Keratinocyte (primary cell): ENCODE measurements around the gene CRIP3. TPM values are rescaled to one million over a fixed set of nuclear protein-coding genes. Genes with fewer than 3 reads are reported as not detected.

Experiments used
- DNase-seq: peaks from one replicate; pipeline ENCODE4 v3.0.0-alpha.2; 2011; ENCODE audit warnings: low read depth, missing footprints, low spot score
- FAIRE-seq: peaks from 2 replicates; lab custom pipeline; 2011; peaks lifted over from hg19 to GRCh38; lab: Jason Lieb, UNC
- H2AFZ ChIP-seq: 2 replicates; pipeline ENCODE4 v1.6.0; 2012; ENCODE audit warnings: low read length, control low read depth, inconsistent platforms; ENCODE audit not compliant: control insufficient read depth
- H3K27ac ChIP-seq: 2 replicates; pipeline ENCODE4 v1.5.1; 2011; ENCODE audit warnings: low read length; ENCODE audit not compliant: control insufficient read depth, insufficient read depth
- H3K27me3 ChIP-seq: 3 replicates; pipeline ENCODE4 v1.6.0; 2011; ENCODE audit warnings: low read length; ENCODE audit not compliant: control insufficient read depth, insufficient read depth; ENCODE audit errors: extremely low read depth
- H3K36me3 ChIP-seq, 2 experiments: 2 replicates in 1 of 2; 3 replicates in 1 of 2; pipeline ENCODE4 v1.5.1; 2011; ENCODE audit warnings: low read length in 2 of 2, mild to moderate bottlenecking in 1 of 2; ENCODE audit not compliant: control insufficient read depth in 2 of 2, insufficient read depth in 2 of 2; ENCODE audit errors: extremely low read depth in 1 of 2
- H3K4me1 ChIP-seq: 3 replicates; pipeline ENCODE4 v1.5.1; 2011; ENCODE audit warnings: low read length; ENCODE audit not compliant: control insufficient read depth, insufficient read depth; ENCODE audit errors: extremely low read depth
- H3K4me2 ChIP-seq: 3 replicates; pipeline ENCODE4 v1.6.0; 2011; ENCODE audit warnings: low read depth, low read length; ENCODE audit not compliant: control insufficient read depth, insufficient read depth; ENCODE audit errors: extremely low read depth
- H3K4me3 ChIP-seq, 3 experiments: fragments of 200-600 bp in 1 of 3; sonication (generic) in 1 of 3; 2 replicates in 2 of 3; 3 replicates in 1 of 3; pipeline ENCODE4 v1.5.1; 2011 to 2016; ENCODE audit warnings: low read length in 3 of 3, mild to moderate bottlenecking in 3 of 3, control low read depth in 2 of 3, inconsistent platforms in 1 of 3, low read depth in 1 of 3, mixed read lengths in 1 of 3, mixed run types in 1 of 3, moderate library complexity in 1 of 3; ENCODE audit not compliant: control insufficient read depth in 2 of 3, insufficient read depth in 2 of 3; ENCODE audit errors: extremely low read depth in 1 of 3
- H3K79me2 ChIP-seq: 2 replicates; pipeline ENCODE4 v1.6.0; 2012; ENCODE audit warnings: low read length; ENCODE audit not compliant: control insufficient read depth, insufficient read depth
- H3K9ac ChIP-seq: 3 replicates; pipeline ENCODE4 v1.6.0; 2011; ENCODE audit warnings: low read length; ENCODE audit not compliant: control insufficient read depth, insufficient read depth; ENCODE audit errors: extremely low read depth
- H3K9me1 ChIP-seq: 3 replicates; pipeline ENCODE4 v1.6.0; 2011; ENCODE audit warnings: low read length; ENCODE audit not compliant: control insufficient read depth, insufficient read depth; ENCODE audit errors: extremely low read depth
- H3K9me3 ChIP-seq: 2 replicates; pipeline ENCODE4 v1.5.1; 2012; ENCODE audit warnings: low read depth, low read length; ENCODE audit not compliant: control insufficient read depth
- H4K20me1 ChIP-seq: 3 replicates; pipeline ENCODE4 v1.6.0; 2011; ENCODE audit warnings: low read length; ENCODE audit not compliant: control insufficient read depth, insufficient read depth; ENCODE audit errors: extremely low read depth
- CTCF ChIP-seq, 3 experiments: IDR thresholded peaks in 1 of 3; conservative IDR thresholded peaks in 1 of 3; optimal IDR thresholded peaks in 1 of 3; 2 replicates in 2 of 3; 3 replicates in 1 of 3; pipeline versions ENCODE3 to v1.5.1; 2011; ENCODE audit warnings: low read length in 3 of 3, mild to moderate bottlenecking in 3 of 3, moderate library complexity in 2 of 3, control low read depth in 1 of 3, inconsistent platforms in 1 of 3; ENCODE audit not compliant: insufficient read depth in 2 of 3; ENCODE audit errors: extremely low read depth in 1 of 3
- EZH2 ChIP-seq: IDR thresholded peaks from one replicate; pipeline ENCODE4 v1.6.1; 2012; ENCODE audit warnings: inconsistent platforms, mild to moderate bottlenecking, low read length, moderate library complexity
- dilution Hi-C: fragments of 300-500 bp; cut with MboI; formaldehyde crosslinking; loops from one replicate; pipeline ENCODE4 v1.7.0; 2020; ENCODE audit warnings: low sequenced_read_pairs; ENCODE audit not compliant: extremely low pct_ligation_motif_present
- polyA plus RNA-seq, 5 experiments: library from polyadenylated mRNA; depleted of rRNA in 3 of 5; stranded (reverse) in 3 of 5; stranded (forward) in 1 of 5; unstranded in 1 of 5; fragments of >200 nt; gene quantifications; 1 replicate in 1 of 5; 2 replicates in 3 of 5; 3 replicates in 1 of 5; pipeline versions ENCODE4 v1.2.1 to v1.2.3, GENCODE V29; 2011 to 2012; ENCODE audit warnings: missing spikeins in 2 of 5, low read depth in 1 of 5, low replicate concordance in 1 of 5

The CRIP3 gene
- polyA plus RNA-seq, 1 donor (not counting 4 experiments of a cell fraction or from before 2014, with no cell fraction given), result 0.26 TPM

- H3K36me3 ChIP-seq, result no peaks in the 10 kb centered on the region
- DNase-seq, result no peak
These were observed 16.3 kb downstream of the CRIP3 start for GRCh38 chr6:43292341-43292740.

GRCh38 chr6:43291708-43292107, 16.9 kb downstream of the CRIP3 start:
- Histone ChIP-seq H2AFZ (no peak overlapping the region), H3K4me3 (no peak overlapping the region), H3K9ac (no peak overlapping the region), H3K36me3 (no peaks in the 10 kb centered on the region), H3K4me2 (no peak overlapping the region), H3K27me3 (peaks cover 13% of the 10 kb centered on the region), H3K4me1 (no peaks in the 10 kb centered on the region), H3K9me3 (no peaks in the 10 kb centered on the region), H3K27ac (no peak overlapping the region), H3K79me2 (no peaks in the 10 kb centered on the region), H3K9me1 (no peaks in the 10 kb centered on the region), H4K20me1 (no peaks in the 10 kb centered on the region)
- no peak for TF ChIP-seq EZH2
- TF ChIP-seq CTCF (optimal IDR thresholded peaks at IDR 0.05 in 1 of 3, IDR thresholded peaks at IDR 0.05 in 1 of 3, conservative IDR thresholded peaks at IDR 0.05 in 1 of 3; ENCODE audit: extremely low read depth in 1 of 3, insufficient read depth in 2 of 3, low read length in 3 of 3), result no peak
- DNase-seq (no peak), FAIRE-seq (no peak)
- dilution Hi-C loops, result no loop called here

More at GRCh38 chr6:43292341-43292740, 16.3 kb downstream of the CRIP3 start:
- H2AFZ ChIP-seq, result no peak overlapping the region
- no peaks in the 10 kb centered on the region for H3K9me1 ChIP-seq
- no peak overlapping the region for H3K4me2 ChIP-seq
- H3K79me2 ChIP-seq, result no peaks in the 10 kb centered on the region
- no peak overlapping the region for H3K27ac ChIP-seq
- no peak overlapping the region for H3K4me3 ChIP-seq
- H3K9ac ChIP-seq, result no peak overlapping the region
- no peaks in the 10 kb centered on the region for H4K20me1 ChIP-seq
- TF ChIP-seq EZH2 (no peak), CTCF (optimal IDR thresholded peaks at IDR 0.05 in 1 of 3, IDR thresholded peaks at IDR 0.05 in 1 of 3, conservative IDR thresholded peaks at IDR 0.05 in 1 of 3; ENCODE audit: extremely low read depth in 1 of 3, insufficient read depth in 2 of 3, low read length in 3 of 3) (no peak)
- no peaks in the 10 kb centered on the region for H3K9me3 ChIP-seq
- peaks cover 12% of the 10 kb centered on the region for H3K27me3 ChIP-seq
- no peak for FAIRE-seq
- no peaks in the 10 kb centered on the region for H3K4me1 ChIP-seq
- dilution Hi-C loops, result no loop called here
